ENCODE data around the gene DIPK1C. TPM values are rescaled to one million over a fixed set of nuclear protein-coding genes. Genes with fewer than 3 reads are reported as not detected.

The DIPK1C gene
- total and polyA plus RNA-seq, 2 experiments from 2014 or later = 0.28 to 0.40 TPM

DNA sequence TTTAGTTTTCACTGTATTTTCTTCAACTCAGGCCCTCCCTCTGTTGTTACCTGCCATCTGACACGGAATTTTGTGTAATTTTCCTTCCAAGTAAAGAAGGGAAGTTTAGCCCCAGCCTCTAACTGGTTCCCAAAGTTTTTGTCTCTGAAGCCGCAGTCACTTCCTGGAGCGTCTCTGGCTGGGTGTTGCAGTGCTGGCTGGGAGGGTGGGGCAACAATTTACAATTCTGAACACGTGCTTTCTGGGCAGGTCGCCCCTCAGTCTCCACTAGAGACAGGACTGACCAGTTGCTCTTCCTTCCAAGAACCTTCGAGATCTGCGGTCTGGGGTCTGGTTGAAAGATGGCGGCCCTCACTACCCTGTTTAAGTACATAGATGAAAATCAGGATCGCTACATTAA lies 42.5 kb upstream of the DIPK1C start:
- H4K20me1 ChIP-seq (ENCODE audit: insufficient read depth, poor library complexity, severe bottlenecking) = no peaks in the 10 kb centered on the region
- H3K4me2 ChIP-seq = peak overlapping the region; percentile 60
- TF ChIP-seq EZH2phosphoT487 (IDR thresholded peaks at IDR 0.05; ENCODE audit: low read depth, severe bottlenecking, unreplicated experiment) = no peak
- TF ChIP-seq, protein P1, sequence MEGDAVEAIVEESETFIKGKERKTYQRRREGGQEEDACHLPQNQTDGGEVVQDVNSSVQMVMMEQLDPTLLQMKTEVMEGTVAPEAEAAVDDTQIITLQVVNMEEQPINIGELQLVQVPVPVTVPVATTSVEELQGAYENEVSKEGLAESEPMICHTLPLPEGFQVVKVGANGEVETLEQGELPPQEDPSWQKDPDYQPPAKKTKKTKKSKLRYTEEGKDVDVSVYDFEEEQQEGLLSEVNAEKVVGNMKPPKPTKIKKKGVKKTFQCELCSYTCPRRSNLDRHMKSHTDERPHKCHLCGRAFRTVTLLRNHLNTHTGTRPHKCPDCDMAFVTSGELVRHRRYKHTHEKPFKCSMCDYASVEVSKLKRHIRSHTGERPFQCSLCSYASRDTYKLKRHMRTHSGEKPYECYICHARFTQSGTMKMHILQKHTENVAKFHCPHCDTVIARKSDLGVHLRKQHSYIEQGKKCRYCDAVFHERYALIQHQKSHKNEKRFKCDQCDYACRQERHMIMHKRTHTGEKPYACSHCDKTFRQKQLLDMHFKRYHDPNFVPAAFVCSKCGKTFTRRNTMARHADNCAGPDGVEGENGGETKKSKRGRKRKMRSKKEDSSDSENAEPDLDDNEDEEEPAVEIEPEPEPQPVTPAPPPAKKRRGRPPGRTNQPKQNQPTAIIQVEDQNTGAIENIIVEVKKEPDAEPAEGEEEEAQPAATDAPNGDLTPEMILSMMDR (IDR thresholded peaks at IDR 0.05; ENCODE audit: poor library complexity) = no peak
- no peak for TF ChIP-seq EZH2 (IDR thresholded peaks at IDR 0.05; ENCODE audit: borderline replicate concordance)
- DNase-seq (ENCODE audit: low spot score) = peak; percentile 62
- WGBS (ENCODE audit: low lambda C conversion rate, missing lambda C conversion rate) = 64% methylated on average over 9 of the region's 9 CpGs
- no peak overlapping the region for H2AFZ ChIP-seq
- H3K4me1 ChIP-seq (ENCODE audit: insufficient read depth) = peaks cover 23% of the 10 kb centered on the region
- H3K79me2 ChIP-seq = peaks cover 46% of the 10 kb centered on the region
- H3K27ac ChIP-seq = peak overlapping the region; percentile 64
- no peaks in the 10 kb centered on the region for H3K9me3 ChIP-seq (ENCODE audit: low read depth)
- H3K36me3 ChIP-seq (replicated peaks; ENCODE audit: insufficient read depth, low read depth) = no peaks in the 10 kb centered on the region
- no peak overlapping the region for H3K4me3 ChIP-seq
- no peaks in the 10 kb centered on the region for H3K27me3 ChIP-seq
- no peaks in the 10 kb centered on the region for H3K9me2 ChIP-seq (replicated peaks; ENCODE audit: insufficient read depth)

DNA sequence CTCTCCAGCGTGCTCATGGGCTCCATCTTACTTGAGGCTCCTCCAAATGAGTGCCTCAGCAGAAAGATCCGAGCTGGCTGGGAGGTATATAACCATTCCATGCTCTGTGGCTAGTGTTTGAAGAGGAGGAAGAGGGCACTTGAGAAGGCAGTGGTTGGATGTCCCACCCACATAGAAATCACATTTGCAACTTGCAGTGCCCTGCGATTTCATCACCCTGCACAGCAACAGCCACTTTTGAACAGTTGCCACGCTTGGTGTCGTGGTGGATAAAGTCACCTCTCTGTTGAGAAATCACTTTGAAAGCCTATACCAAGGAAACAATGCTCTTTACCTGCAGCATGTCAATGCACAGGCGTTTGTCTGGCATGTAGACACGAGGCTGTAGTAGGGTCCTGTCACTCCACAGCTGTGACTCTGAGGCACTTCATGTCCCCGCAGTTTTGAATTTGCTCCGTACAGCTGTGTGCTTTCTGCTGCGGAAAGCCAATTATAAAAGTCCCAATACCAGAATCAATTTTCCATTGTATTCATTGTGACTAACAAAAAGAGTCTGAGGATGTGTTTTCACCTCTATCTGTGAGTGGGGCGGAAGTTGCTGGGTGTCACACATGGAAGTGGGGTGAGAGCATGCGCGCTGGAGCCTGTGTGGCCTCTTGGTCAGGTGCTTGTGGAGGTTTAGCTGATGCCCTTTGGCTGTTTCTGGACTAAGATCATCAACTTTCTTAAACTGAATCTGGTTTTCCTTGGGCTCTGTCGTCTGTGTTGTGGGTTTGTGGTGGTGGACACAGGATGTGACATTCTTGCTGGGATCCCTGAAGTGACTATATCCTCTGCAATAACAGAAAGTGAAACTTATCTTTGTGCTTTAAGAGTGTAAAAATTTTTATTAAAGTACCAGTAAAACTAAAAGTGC lies 41.9 kb upstream of the DIPK1C start:
- H3K4me1 ChIP-seq (ENCODE audit: insufficient read depth) = peaks cover 23% of the 10 kb centered on the region
- TF ChIP-seq EZH2phosphoT487 (IDR thresholded peaks at IDR 0.05; ENCODE audit: low read depth, severe bottlenecking, unreplicated experiment) (no peak), EZH2 (IDR thresholded peaks at IDR 0.05; ENCODE audit: borderline replicate concordance) (no peak)
- TF ChIP-seq, protein P1 (IDR thresholded peaks at IDR 0.05; ENCODE audit: poor library complexity) = no peak
- 79% methylated on average over 14 of the region's 14 CpGs for WGBS (ENCODE audit: low lambda C conversion rate, missing lambda C conversion rate)

DNA sequence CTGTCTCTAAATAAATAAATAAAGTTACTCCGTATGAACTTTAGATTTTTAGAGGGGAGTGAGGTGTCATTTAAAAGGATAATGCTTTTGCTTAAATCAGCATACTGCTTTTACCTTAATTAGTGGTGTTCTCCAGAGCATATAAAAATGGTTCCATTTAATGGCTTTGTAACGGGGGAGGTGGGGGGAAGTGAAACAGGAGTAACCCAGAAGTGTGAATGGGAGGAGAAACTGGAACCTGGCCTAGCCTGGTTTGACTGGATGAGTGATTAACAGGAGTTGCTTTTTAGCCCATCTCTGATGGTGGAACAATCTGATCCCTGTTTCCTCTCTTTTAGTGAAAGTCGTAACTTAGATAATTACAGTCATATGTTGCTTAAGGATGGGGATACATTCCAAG lies 40.7 kb upstream of the DIPK1C start:
- DNase-seq (ENCODE audit: low spot score) = no peak
- no peaks in the 10 kb centered on the region for H3K9me3 ChIP-seq (ENCODE audit: low read depth)
- no peak overlapping the region for H2AFZ ChIP-seq
- peak overlapping the region; percentile 90 for H3K4me2 ChIP-seq
- H3K9me2 ChIP-seq (replicated peaks; ENCODE audit: insufficient read depth) = no peaks in the 10 kb centered on the region
- no peaks in the 10 kb centered on the region for H3K27me3 ChIP-seq
- TF ChIP-seq EZH2 (IDR thresholded peaks at IDR 0.05; ENCODE audit: borderline replicate concordance) = no peak
- no peak for TF ChIP-seq EZH2phosphoT487 (IDR thresholded peaks at IDR 0.05; ENCODE audit: low read depth, severe bottlenecking, unreplicated experiment)
- TF ChIP-seq, protein P1 (IDR thresholded peaks at IDR 0.05; ENCODE audit: poor library complexity) = no peak
- peak overlapping the region; percentile 98 for H3K27ac ChIP-seq
- H3K79me2 ChIP-seq = peaks cover 40% of the 10 kb centered on the region
- no peaks in the 10 kb centered on the region for H3K36me3 ChIP-seq (replicated peaks; ENCODE audit: insufficient read depth, low read depth)
- 70% methylated on average over 3 of the region's 3 CpGs for WGBS (ENCODE audit: low lambda C conversion rate, missing lambda C conversion rate)
- peaks cover 23% of the 10 kb centered on the region for H3K4me1 ChIP-seq (ENCODE audit: insufficient read depth)
- H3K4me3 ChIP-seq = peak overlapping the region; percentile 88
- H4K20me1 ChIP-seq (ENCODE audit: insufficient read depth, poor library complexity, severe bottlenecking) = no peaks in the 10 kb centered on the region

More for the DNA sequence above, 41.9 kb upstream of the DIPK1C start:
- Histone ChIP-seq H3K27ac (peak overlapping the region; percentile 64), H3K36me3 (replicated peaks; ENCODE audit: insufficient read depth, low read depth) (no peaks in the 10 kb centered on the region), H2AFZ (no peak overlapping the region), H3K9me2 (replicated peaks; ENCODE audit: insufficient read depth) (no peaks in the 10 kb centered on the region), H3K27me3 (no peaks in the 10 kb centered on the region), H4K20me1 (ENCODE audit: insufficient read depth, poor library complexity, severe bottlenecking) (no peaks in the 10 kb centered on the region), H3K4me2 (peak overlapping the region; percentile 60), H3K4me3 (no peak overlapping the region), H3K79me2 (peaks cover 46% of the 10 kb centered on the region), H3K9me3 (ENCODE audit: low read depth) (no peaks in the 10 kb centered on the region)
- DNase-seq (ENCODE audit: low spot score) = no peak

All from hepatocyte (in vitro differentiated cells).